HL-60 (cell line): ENCODE data around the gene CEP95.
"Not testable (repeated sequence)": the region's sequence is repeated elsewhere in the genome, so short reads cannot be mapped to it uniquely, and the experiment has no call there.

Experiments used
- DNase-seq, 2 experiments: peaks; one replicate each; pipeline ENCODE4 v3.0.0-alpha.2; 2010 to 2020; ENCODE audit warnings: low read depth in 1 of 2, low spot score in 1 of 2
- H3K27ac ChIP-seq: fragments of 250-450 bp; sonication (Bioruptor Pico); replicated peaks from 2 replicates; pipeline ENCODE4 v1.5.1; 2020; ENCODE audit warnings: mild to moderate bottlenecking, moderate library complexity
- H3K27me3 ChIP-seq: fragments of 250-450 bp; sonication (Bioruptor Pico); 2 replicates; pipeline ENCODE4 v1.5.1; 2021; ENCODE audit warnings: mild to moderate bottlenecking, moderate library complexity; ENCODE audit not compliant: insufficient read depth, poor library complexity, severe bottlenecking
- H3K4me3 ChIP-seq: replicated peaks from 2 replicates; pipeline ENCODE4 v1.5.1; 2011; ENCODE audit warnings: mild to moderate bottlenecking, control low read depth, low read length; ENCODE audit not compliant: insufficient read depth
- CTCF ChIP-seq: IDR thresholded peaks from one replicate; pipeline ENCODE4 v1.5.1; 2011; ENCODE audit warnings: low read length, control low read depth, inconsistent platforms; ENCODE audit not compliant: insufficient read depth
- GABPA ChIP-seq: IDR thresholded peaks from 2 replicates; pipeline ENCODE4 v1.6.1; 2012; ENCODE audit warnings: low read depth
- POLR2AphosphoS5 ChIP-seq: IDR thresholded peaks from 2 replicates; pipeline ENCODE4 v1.6.1; 2012; ENCODE audit warnings: low read depth
- REST ChIP-seq: IDR thresholded peaks from 2 replicates; pipeline ENCODE4 v1.6.1; 2012; ENCODE audit warnings: low read depth; ENCODE audit not compliant: insufficient replicate concordance
- SPI1 ChIP-seq: IDR thresholded peaks from 2 replicates; pipeline ENCODE4 v1.6.1; 2012; ENCODE audit warnings: low read depth, mild to moderate bottlenecking, borderline replicate concordance

CEP95 gene

GRCh38 chr17:64492481-64493109 is 14.2 kb upstream of the CEP95 start:
- Histone ChIP-seq H3K4me3 (no peak overlapping the region), H3K27me3 (no peaks in the 10 kb centered on the region), H3K27ac (no peak overlapping the region)
- DNase-seq, result peak in 1 of 2 experiments; percentile 45
- TF ChIP-seq SPI1, result no peak
- TF ChIP-seq REST, result no peak
- no peak for TF ChIP-seq GABPA
- TF ChIP-seq CTCF, result no peak
- no peak for TF ChIP-seq POLR2AphosphoS5

GRCh38 chr17:64494121-64494520 is 12.7 kb upstream of the CEP95 start:
- peak overlapping the region; percentile 75 for H3K4me3 ChIP-seq
- no peak for TF ChIP-seq GABPA
- no peak for TF ChIP-seq SPI1
- TF ChIP-seq REST, result no peak
- no peak for TF ChIP-seq CTCF
- TF ChIP-seq POLR2AphosphoS5, result no peak
- no peak overlapping the region for H3K27ac ChIP-seq
- DNase-seq, result no peak
- H3K27me3 ChIP-seq, result no peaks in the 10 kb centered on the region

- H3K4me3 ChIP-seq, result peak overlapping the region; percentile 75
- not testable (repeated sequence) for DNase-seq, H3K27ac ChIP-seq, H3K27me3 ChIP-seq
These were observed 11.5 kb upstream of the CEP95 start for GRCh38 chr17:64495300-64495699.

- no peaks in the 10 kb centered on the region for H3K27me3 ChIP-seq
- H3K27ac ChIP-seq, result peak overlapping the region; percentile 86
- DNase-seq, result no peak
- TF ChIP-seq GABPA (no peak), POLR2AphosphoS5 (no peak), REST (no peak), SPI1 (no peak), CTCF (no peak)
- peak overlapping the region; percentile 75 for H3K4me3 ChIP-seq
These were observed 10.4 kb upstream of the CEP95 start for GRCh38 chr17:64496348-64496785.
